ENCODE measurements around the gene IFT57.

Gene IFT57

GRCh38 chr3:108137460-108137814 is 84.8 kb downstream of the IFT57 start:
- no peak for TF ChIP-seq CTCF (IDR thresholded peaks at IDR 0.05; ENCODE audit: insufficient read depth, missing control alignments)
- DNase-seq (ENCODE audit: insufficient read length, low spot score) = no peak
- no peak for FAIRE-seq

- no peak for TF ChIP-seq CTCF (IDR thresholded peaks at IDR 0.05; ENCODE audit: insufficient read depth, missing control alignments)
- FAIRE-seq = no peak
- DNase-seq (ENCODE audit: insufficient read length, low spot score) = no peak
Measured at GRCh38 chr3:108136561-108137459, 85.4 kb downstream of the IFT57 start.

- TF ChIP-seq CTCF (IDR thresholded peaks at IDR 0.05; ENCODE audit: insufficient read depth, missing control alignments) = no peak
- DNase-seq (ENCODE audit: insufficient read length, low spot score) (no peak), FAIRE-seq (no peak)
Measured at GRCh38 chr3:108134555-108134880, 87.7 kb downstream of the IFT57 start.

- no peak for FAIRE-seq
- DNase-seq (ENCODE audit: insufficient read length, low spot score) = no peak
- TF ChIP-seq CTCF (IDR thresholded peaks at IDR 0.05; ENCODE audit: insufficient read depth, missing control alignments) = no peak
Measured at GRCh38 chr3:108133858-108134554, 88.2 kb downstream of the IFT57 start.

- TF ChIP-seq CTCF (IDR thresholded peaks at IDR 0.05; ENCODE audit: insufficient read depth, missing control alignments) = no peak
- DNase-seq (ENCODE audit: insufficient read length, low spot score) (no peak), FAIRE-seq (no peak)
Measured at GRCh38 chr3:108133048-108133369, 89.2 kb downstream of the IFT57 start.

- TF ChIP-seq CTCF (IDR thresholded peaks at IDR 0.05; ENCODE audit: insufficient read depth, missing control alignments) = no peak
- DNase-seq (ENCODE audit: insufficient read length, low spot score) = no peak
- FAIRE-seq = no peak
Measured at GRCh38 chr3:108131475-108132134, 90.6 kb downstream of the IFT57 start.

All from D721Med (cell line).